MM.1S (cell line): Measurements from ENCODE around the gene GALNTL6.

Experiments
- DNase-seq: peaks from one replicate; pipeline ENCODE4 v3.0.0-alpha.2; 2015
- H2AFZ ChIP-seq: fragments of 300-600 bp; sonication (generic); 2 replicates; pipeline ENCODE4 v1.6.0; 2016; ENCODE audit warnings: antibody characterized with exemption, low read length
- H3F3A ChIP-seq: fragments of 300-600 bp; sonication (generic); 2 replicates; pipeline ENCODE4 v1.6.1; 2016; ENCODE audit warnings: mild to moderate bottlenecking, antibody characterized with exemption, low read length, moderate library complexity, mixed read lengths; ENCODE audit not compliant: insufficient read depth
- H3K27ac ChIP-seq: fragments of 300-600 bp; sonication (generic); 2 replicates; pipeline ENCODE4 v1.5.1; 2016; ENCODE audit warnings: mild to moderate bottlenecking, low read length
- H3K27me3 ChIP-seq: fragments of 300-600 bp; sonication (generic); replicated peaks from 2 replicates; pipeline ENCODE4 v1.6.0; 2016; ENCODE audit warnings: low read length; ENCODE audit not compliant: insufficient read depth
- H3K36me3 ChIP-seq: fragments of 300-600 bp; sonication (generic); replicated peaks from 2 replicates; pipeline ENCODE4 v1.6.1; 2016; ENCODE audit warnings: mild to moderate bottlenecking, low read length, mixed read lengths; ENCODE audit not compliant: insufficient read depth
- H3K4me1 ChIP-seq: fragments of 300-600 bp; sonication (generic); 2 replicates; pipeline ENCODE4 v1.6.1; 2016; ENCODE audit warnings: low read length, mixed read lengths
- H3K4me2 ChIP-seq: fragments of 300-600 bp; sonication (generic); 2 replicates; pipeline ENCODE4 v1.6.0; 2016; ENCODE audit warnings: low read depth, low read length
- H3K4me3 ChIP-seq: fragments of 300-600 bp; sonication (generic); 2 replicates; pipeline ENCODE4 v1.5.1; 2016; ENCODE audit warnings: low read length, mixed read lengths
- H3K79me2 ChIP-seq: fragments of 300-600 bp; sonication (generic); 2 replicates; pipeline ENCODE4 v1.6.1; 2016; ENCODE audit warnings: mixed run types, low read length, mixed read lengths
- H3K9ac ChIP-seq: fragments of 300-600 bp; sonication (generic); 2 replicates; pipeline ENCODE4 v1.6.1; 2016; ENCODE audit warnings: low read length, mixed read lengths
- H3K9me2 ChIP-seq: fragments of 300-600 bp; sonication (generic); replicated peaks from 2 replicates; pipeline ENCODE4 v1.6.1; 2016; ENCODE audit warnings: mild to moderate bottlenecking, low read length, mixed read lengths; ENCODE audit not compliant: insufficient read depth
- H3K9me3 ChIP-seq: fragments of 300-600 bp; sonication (generic); replicated peaks from 2 replicates; pipeline ENCODE4 v1.6.1; 2016; ENCODE audit warnings: mild to moderate bottlenecking, low read length, mixed read lengths; ENCODE audit not compliant: insufficient read depth
- H4K20me1 ChIP-seq: fragments of 300-600 bp; sonication (generic); 2 replicates; pipeline ENCODE4 v1.6.1; 2016; ENCODE audit warnings: mild to moderate bottlenecking, low read length, moderate library complexity, mixed read lengths; ENCODE audit not compliant: insufficient read depth
- CTCF ChIP-seq: fragments of 300-600 bp; sonication (generic); IDR thresholded peaks from 2 replicates; pipeline ENCODE4 v1.5.1; 2016; ENCODE audit warnings: antibody characterized with exemption, low read length, mixed read lengths
- EZH2 ChIP-seq: fragments of 300-600 bp; sonication (generic); optimal IDR thresholded peaks from 2 replicates; pipeline ENCODE3; 2017; ENCODE audit warnings: low read depth, mild to moderate bottlenecking, antibody characterized with exemption, low read length, mixed read lengths
- EZH2phosphoT487 ChIP-seq: fragments of 300-600 bp; sonication (generic); IDR thresholded peaks from 2 replicates; pipeline ENCODE4 v1.6.1; 2018; ENCODE audit warnings: antibody characterized with exemption, low read length

The GALNTL6 gene

GRCh38 chr4:172348426-172348825, 535.2 kb downstream of the GALNTL6 start:
- Histone ChIP-seq H3K9me3 (no peaks in the 10 kb centered on the region), H3F3A (no peaks in the 10 kb centered on the region), H3K27me3 (no peaks in the 10 kb centered on the region), H3K4me3 (no peak overlapping the region), H3K27ac (no peak overlapping the region), H3K4me1 (no peaks in the 10 kb centered on the region), H3K9me2 (no peaks in the 10 kb centered on the region), H4K20me1 (no peaks in the 10 kb centered on the region), H3K79me2 (no peaks in the 10 kb centered on the region), H3K4me2 (no peak overlapping the region), H3K36me3 (no peaks in the 10 kb centered on the region), H2AFZ (no peak overlapping the region), H3K9ac (no peak overlapping the region)
- TF ChIP-seq EZH2phosphoT487, result no peak
- TF ChIP-seq EZH2, result no peak
- no peak for TF ChIP-seq CTCF
- no peak for DNase-seq

GRCh38 chr4:172352356-172352755, 539.2 kb downstream of the GALNTL6 start:
- DNase-seq, result no peak

GRCh38 chr4:172356016-172356415, 542.8 kb downstream of the GALNTL6 start:
- Histone ChIP-seq H3K27ac (no peak overlapping the region), H3K9me2 (no peaks in the 10 kb centered on the region), H4K20me1 (no peaks in the 10 kb centered on the region), H3K4me1 (no peaks in the 10 kb centered on the region), H3K36me3 (no peaks in the 10 kb centered on the region), H3K27me3 (no peaks in the 10 kb centered on the region), H3K4me2 (no peak overlapping the region), H3K4me3 (no peak overlapping the region), H3F3A (no peaks in the 10 kb centered on the region), H3K9ac (no peak overlapping the region), H3K9me3 (no peaks in the 10 kb centered on the region), H2AFZ (no peak overlapping the region), H3K79me2 (no peaks in the 10 kb centered on the region)
- TF ChIP-seq EZH2phosphoT487 (no peak), CTCF (no peak), EZH2 (no peak)
- DNase-seq, result no peak

More at GRCh38 chr4:172352356-172352755, 539.2 kb downstream of the GALNTL6 start:
- H3K27ac ChIP-seq, result no peak overlapping the region
- no peaks in the 10 kb centered on the region for H4K20me1 ChIP-seq
- H3K4me3 ChIP-seq, result no peak overlapping the region
- H3K36me3 ChIP-seq, result no peaks in the 10 kb centered on the region
- no peak for TF ChIP-seq CTCF
- TF ChIP-seq EZH2, result no peak
- TF ChIP-seq EZH2phosphoT487, result no peak
- H3K79me2 ChIP-seq, result no peaks in the 10 kb centered on the region
- H3K4me2 ChIP-seq, result no peak overlapping the region
- no peaks in the 10 kb centered on the region for H3F3A ChIP-seq
- no peaks in the 10 kb centered on the region for H3K9me2 ChIP-seq
- H2AFZ ChIP-seq, result no peak overlapping the region
- H3K9ac ChIP-seq, result no peak overlapping the region
- no peaks in the 10 kb centered on the region for H3K4me1 ChIP-seq
- H3K9me3 ChIP-seq, result no peaks in the 10 kb centered on the region
- H3K27me3 ChIP-seq, result no peaks in the 10 kb centered on the region

- Histone ChIP-seq H3K4me2 (no peak overlapping the region), H3K36me3 (no peaks in the 10 kb centered on the region), H3K27me3 (no peaks in the 10 kb centered on the region), H3K4me1 (no peaks in the 10 kb centered on the region), H3K4me3 (no peak overlapping the region), H3K9me3 (no peaks in the 10 kb centered on the region), H3K27ac (no peak overlapping the region), H3F3A (no peaks in the 10 kb centered on the region), H3K9ac (no peak overlapping the region), H4K20me1 (no peaks in the 10 kb centered on the region), H3K9me2 (no peaks in the 10 kb centered on the region), H2AFZ (no peak overlapping the region), H3K79me2 (no peaks in the 10 kb centered on the region)
- TF ChIP-seq EZH2, result no peak
- no peak for TF ChIP-seq EZH2phosphoT487
- no peak for TF ChIP-seq CTCF
- no peak for DNase-seq
These were observed 543.9 kb downstream of the GALNTL6 start for GRCh38 chr4:172357006-172357540.
